ENCODE measurements around the gene ZC3H15.

DNA sequence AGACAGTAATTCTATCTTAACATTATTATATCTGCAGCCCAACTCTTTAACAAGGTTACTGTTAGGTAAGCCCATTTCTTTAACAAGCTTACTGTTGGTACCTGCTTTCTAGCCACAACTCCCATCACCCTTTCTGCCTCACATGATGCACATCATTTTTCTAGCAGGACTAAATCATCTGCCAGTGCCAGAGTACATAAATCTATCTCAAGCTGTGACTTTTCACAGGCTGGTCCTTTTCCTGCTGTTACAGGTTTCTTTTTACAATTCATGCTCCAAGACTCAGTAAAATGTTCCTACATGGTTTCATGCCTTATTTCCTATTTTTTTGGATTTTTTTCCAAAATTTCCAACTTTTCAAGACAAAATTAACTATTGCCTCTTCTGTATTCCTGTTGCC is 30.4 kb upstream of the ZC3H15 start:
- TF ChIP-seq YY1 (IDR thresholded peaks at IDR 0.05; ENCODE audit: insufficient read depth, insufficient read length) = no peak
- no peak for TF ChIP-seq ZNF274 (IDR thresholded peaks at IDR 0.05; ENCODE audit: low read depth, low read length)
- no peak for TF ChIP-seq SUZ12 (IDR thresholded peaks at IDR 0.05; ENCODE audit: extremely low read depth, insufficient read depth, insufficient read length)

Data from NT2/D1 (cell line).